ENCODE measurements around the gene PITPNM3. TPM values are rescaled to one million over a fixed set of nuclear protein-coding genes. Genes with fewer than 3 reads are reported as not detected.

The PITPNM3 gene
- total and polyA plus RNA-seq, 2 of the 8 experiments (the other 6 are each of a cell fraction or from before 2014, with no cell fraction given), result 1.7 to 3.1 TPM

DNA sequence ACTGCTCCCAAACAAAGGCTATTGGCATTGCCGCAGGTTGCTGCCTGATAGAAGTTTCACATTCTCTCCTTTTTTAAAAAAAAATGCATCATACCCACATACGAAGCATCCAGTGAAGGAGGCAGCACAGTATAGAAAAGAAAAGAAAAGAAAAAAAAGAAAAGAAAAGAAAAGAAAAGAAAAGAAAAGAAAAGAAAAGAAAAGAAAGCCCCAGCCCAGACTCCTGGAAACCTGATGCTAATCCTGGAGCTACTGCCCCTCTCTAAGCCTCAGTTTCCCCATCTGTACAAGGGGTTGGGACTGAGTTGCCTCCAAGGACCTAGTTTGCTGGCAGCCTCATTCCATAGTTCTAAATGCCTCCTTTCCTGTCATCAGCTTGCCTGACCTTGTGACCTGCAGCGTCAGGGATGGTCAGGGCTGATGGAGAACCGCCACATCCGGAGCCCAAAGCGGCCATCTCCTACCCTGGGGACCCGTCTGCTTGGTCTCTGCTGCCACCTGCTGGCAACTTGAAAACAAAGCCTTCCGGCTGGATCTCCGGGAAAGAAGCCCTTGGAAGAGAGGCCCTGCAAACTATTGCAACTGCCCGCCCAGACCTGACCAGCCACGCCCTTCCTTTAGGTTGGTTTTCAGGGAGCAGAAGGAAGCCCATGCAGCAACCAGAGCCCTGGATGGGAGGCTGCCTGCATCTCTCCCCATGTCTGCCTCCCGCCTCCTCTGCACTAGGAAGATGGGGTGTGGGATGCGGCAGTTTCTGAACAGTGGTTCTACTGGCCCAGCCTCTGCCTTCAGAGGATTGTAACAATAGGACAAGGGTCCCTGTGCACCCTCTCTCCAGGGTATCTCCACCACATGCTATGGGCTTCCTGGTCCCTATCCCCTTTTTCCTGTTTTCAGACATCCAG is 134.4 kb downstream of the PITPNM3 start (continued):
- TF ChIP-seq TAF7 (optimal IDR thresholded peaks at IDR 0.05; ENCODE audit: borderline replicate concordance, low read depth, low read length), result no peak
